Upper lobe of left lung (tissue), 6 donors: ENCODE results near the gene APBB1IP. TPM values are rescaled to one million over a fixed set of nuclear protein-coding genes. Genes with fewer than 3 reads are reported as not detected.
A peak's percentile ranks its signal among the peaks of the same experiment; 100 is the strongest.

ENCODE experiments used
- ATAC-seq, 2 donors: fragments of 200-7000 bp; cut with Tn5 transposase; one replicate each; pipeline ENCODE4 v1.9.1; 2022; ENCODE audit warnings: mild to moderate bottlenecking in 2 of 2, moderate library complexity in 2 of 2; ENCODE audit not compliant: low FRiP score in 2 of 2
- DNase-seq, 2 donors: peaks; one replicate each; pipeline ENCODE4 v3.0.0-alpha.2; 2019 to 2020
- H3K27ac ChIP-seq, 4 donors: fragments of 200-600 bp; sonication (generic); one replicate each; pipeline ENCODE4 v1.5.1; 2016 to 2019
- H3K27me3 ChIP-seq, 4 donors: fragments of 200-600 bp; sonication (generic); one replicate each; pipeline ENCODE4 v1.5.1; 2017 to 2019
- H3K36me3 ChIP-seq, 4 donors: fragments of 200-600 bp; sonication (generic); one replicate each; pipeline ENCODE4 v1.5.1; 2016 to 2019
- H3K4me1 ChIP-seq, 4 donors: fragments of 200-600 bp; sonication (generic); one replicate each; pipeline ENCODE4 v1.5.1; 2018 to 2019
- H3K4me3 ChIP-seq, 4 donors: fragments of 200-600 bp; sonication (generic); one replicate each; pipeline ENCODE4 v1.5.1; 2017 to 2019; ENCODE audit warnings: mild to moderate bottlenecking in 2 of 4, moderate library complexity in 1 of 4
- H3K9me3 ChIP-seq, 4 donors: fragments of 200-600 bp; sonication (generic); one replicate each; pipeline ENCODE4 v1.5.1; 2018 to 2019
- EP300 ChIP-seq, 4 donors: sonication (generic); formaldehyde crosslinking; IDR thresholded peaks; one replicate each; pipeline ENCODE4 v1.5.1; 2017; ENCODE audit warnings: antibody characterized with exemption in 4 of 4, control low read depth in 2 of 4
- POLR2A ChIP-seq, 4 donors: fragments of 450-650 bp; IDR thresholded peaks; one replicate each; pipeline ENCODE4 v1.5.1; 2016 to 2017; ENCODE audit warnings: antibody characterized with exemption in 4 of 4, mild to moderate bottlenecking in 2 of 4
- POLR2AphosphoS5 ChIP-seq, 2 donors: sonication (generic); formaldehyde crosslinking; IDR thresholded peaks; one replicate each; pipeline ENCODE4 v1.5.1; 2017; ENCODE audit warnings: antibody characterized with exemption in 2 of 2
- WGBS, 2 donors: methylation state at CpG; one replicate each; pipeline ENCODE4 v1.1.5; 2017 to 2018; 5-methylcytosine and 5-hydroxymethylcytosine counted together
- total RNA-seq, 6 donors: library from RNA; depleted of rRNA in 4 of 6; stranded (reverse); fragments of >200 nt in 4 of 6; gene quantifications; one replicate each; pipeline versions ENCODE4 v1.1.0 to v1.2.1, GENCODE V29; 2016 to 2021
- TF ChIP-seq, protein P1 (sequence below), 6 experiments: fragments of 450-650 bp in 4 of 6; fragments of 200-600 bp in 2 of 6; sonication (generic) in 2 of 6; IDR thresholded peaks; one replicate each; pipeline ENCODE4 v1.5.1; 2016 to 2019; ENCODE audit warnings: antibody characterized with exemption in 6 of 6
- donor health status: DM: no; HTN: no; CAD: no; lungs with moderate emphysema.
- donor health status: DM: no; HTN: yes; CAD: no; lungs with severe emphysema.

The APBB1IP gene
- total RNA-seq, 6 donors from 2014 or later, result 15.8 to 45.1 (median 31.3) TPM

DNA sequence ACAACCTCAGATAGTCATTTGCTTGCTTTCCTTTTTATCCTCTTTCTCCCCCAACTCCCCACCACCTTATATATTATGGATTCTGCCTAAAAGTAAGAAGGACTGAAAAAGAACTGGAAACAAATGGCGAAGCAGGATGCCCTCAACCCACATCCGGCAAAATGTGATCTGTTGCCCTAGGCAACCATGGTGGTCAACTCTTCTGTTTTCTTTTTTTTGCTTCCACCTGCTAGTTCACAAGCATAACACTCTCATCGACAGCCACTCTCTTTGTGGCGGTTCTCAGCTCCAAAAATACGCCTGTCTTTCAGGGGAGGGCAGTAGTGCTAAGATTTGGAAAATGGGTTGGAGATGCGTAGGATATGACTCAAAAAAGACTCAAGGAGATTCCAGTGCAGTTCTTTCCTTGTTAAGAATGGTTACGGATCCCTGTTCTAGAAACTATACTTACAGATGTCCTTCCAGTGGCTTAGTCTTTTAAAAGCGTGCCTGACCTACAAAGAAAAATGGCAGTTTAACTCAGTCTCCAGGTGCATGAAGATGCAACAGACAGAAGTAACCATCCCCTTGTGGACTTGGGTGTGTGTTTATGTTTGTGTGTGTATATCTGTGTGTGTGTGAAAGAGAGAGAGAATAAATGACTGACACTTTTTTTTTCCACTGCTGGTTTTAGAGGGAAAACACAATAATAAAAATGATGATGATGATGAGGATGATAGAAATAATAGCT lies 10.7 kb downstream of the APBB1IP start:
- peak overlapping the region in 1 of 4 donors; percentile 4 for H3K27ac ChIP-seq
- H3K9me3 ChIP-seq, result no peaks in the 10 kb centered on the region
- no peaks in the 10 kb centered on the region for H3K36me3 ChIP-seq
- ATAC-seq (no peak), DNase-seq (peak in 1 of 2 donors; percentile 25)
- 69 to 71% methylated on average over 8 of the region's 8 CpGs for WGBS, 2 donors
- no peaks in the 10 kb centered on the region for H3K27me3 ChIP-seq
- no peak overlapping the region for H3K4me3 ChIP-seq
- TF ChIP-seq, protein P1, sequence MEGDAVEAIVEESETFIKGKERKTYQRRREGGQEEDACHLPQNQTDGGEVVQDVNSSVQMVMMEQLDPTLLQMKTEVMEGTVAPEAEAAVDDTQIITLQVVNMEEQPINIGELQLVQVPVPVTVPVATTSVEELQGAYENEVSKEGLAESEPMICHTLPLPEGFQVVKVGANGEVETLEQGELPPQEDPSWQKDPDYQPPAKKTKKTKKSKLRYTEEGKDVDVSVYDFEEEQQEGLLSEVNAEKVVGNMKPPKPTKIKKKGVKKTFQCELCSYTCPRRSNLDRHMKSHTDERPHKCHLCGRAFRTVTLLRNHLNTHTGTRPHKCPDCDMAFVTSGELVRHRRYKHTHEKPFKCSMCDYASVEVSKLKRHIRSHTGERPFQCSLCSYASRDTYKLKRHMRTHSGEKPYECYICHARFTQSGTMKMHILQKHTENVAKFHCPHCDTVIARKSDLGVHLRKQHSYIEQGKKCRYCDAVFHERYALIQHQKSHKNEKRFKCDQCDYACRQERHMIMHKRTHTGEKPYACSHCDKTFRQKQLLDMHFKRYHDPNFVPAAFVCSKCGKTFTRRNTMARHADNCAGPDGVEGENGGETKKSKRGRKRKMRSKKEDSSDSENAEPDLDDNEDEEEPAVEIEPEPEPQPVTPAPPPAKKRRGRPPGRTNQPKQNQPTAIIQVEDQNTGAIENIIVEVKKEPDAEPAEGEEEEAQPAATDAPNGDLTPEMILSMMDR (IDR thresholded peaks at IDR 0.05), result no peak
- TF ChIP-seq POLR2AphosphoS5 (IDR thresholded peaks at IDR 0.05), result no peak
- no peak for TF ChIP-seq POLR2A (IDR thresholded peaks at IDR 0.05)
- TF ChIP-seq EP300 (IDR thresholded peaks at IDR 0.05), result no peak
- peaks cover 0 to 6% (median 0%) of the 10 kb centered on the region in 4 donors for H3K4me1 ChIP-seq

- H3K27ac ChIP-seq, result no peak overlapping the region
- WGBS, 2 donors, result 75 to 87% methylated on average over 3 of the region's 3 CpGs
- no peak overlapping the region for H3K4me3 ChIP-seq
- no peak for TF ChIP-seq POLR2A (IDR thresholded peaks at IDR 0.05)
- TF ChIP-seq EP300 (IDR thresholded peaks at IDR 0.05), result no peak
- TF ChIP-seq, protein P1 (IDR thresholded peaks at IDR 0.05), result no peak
- no peak for TF ChIP-seq POLR2AphosphoS5 (IDR thresholded peaks at IDR 0.05)
- H3K27me3 ChIP-seq, result no peaks in the 10 kb centered on the region
- H3K4me1 ChIP-seq, result peaks cover 0 to 6% (median 0%) of the 10 kb centered on the region in 4 donors
- H3K9me3 ChIP-seq, result no peaks in the 10 kb centered on the region
- no peak for ATAC-seq
- DNase-seq, result no peak
- H3K36me3 ChIP-seq, result no peaks in the 10 kb centered on the region
These were observed 11.6 kb downstream of the APBB1IP start for GRCh38 chr10:26449726-26450125.

DNA sequence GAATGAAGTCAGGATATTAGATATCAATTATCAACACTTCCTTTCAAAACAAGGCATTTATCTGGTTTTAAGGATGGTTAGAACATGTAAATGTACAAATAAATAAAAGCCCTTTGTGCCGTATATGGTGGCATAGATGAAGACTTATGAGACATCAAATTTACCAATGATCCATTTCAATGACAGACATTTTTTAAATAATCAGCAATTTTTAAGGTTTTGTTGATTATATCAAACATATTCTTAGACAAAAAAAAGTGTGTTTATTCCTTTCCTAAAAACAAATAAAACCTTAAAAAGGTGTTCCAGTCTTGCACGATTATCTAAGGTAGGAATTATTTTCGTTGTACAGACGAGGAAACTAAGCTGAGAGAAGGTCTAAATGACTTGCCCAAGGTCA lies 13.8 kb downstream of the APBB1IP start:
- no peak overlapping the region for H3K4me3 ChIP-seq
- TF ChIP-seq, protein P1 (IDR thresholded peaks at IDR 0.05), result no peak
- no peaks in the 10 kb centered on the region for H3K36me3 ChIP-seq
- peaks cover 0 to 7% (median 1%) of the 10 kb centered on the region in 4 donors for H3K4me1 ChIP-seq
- no peaks in the 10 kb centered on the region for H3K9me3 ChIP-seq
- H3K27ac ChIP-seq, result no peak overlapping the region
- 20 to 47% methylated on average over 4 of the region's 4 CpGs for WGBS, 2 donors
- ATAC-seq, result no peak
- no peak for DNase-seq
- H3K27me3 ChIP-seq, result no peaks in the 10 kb centered on the region

DNA sequence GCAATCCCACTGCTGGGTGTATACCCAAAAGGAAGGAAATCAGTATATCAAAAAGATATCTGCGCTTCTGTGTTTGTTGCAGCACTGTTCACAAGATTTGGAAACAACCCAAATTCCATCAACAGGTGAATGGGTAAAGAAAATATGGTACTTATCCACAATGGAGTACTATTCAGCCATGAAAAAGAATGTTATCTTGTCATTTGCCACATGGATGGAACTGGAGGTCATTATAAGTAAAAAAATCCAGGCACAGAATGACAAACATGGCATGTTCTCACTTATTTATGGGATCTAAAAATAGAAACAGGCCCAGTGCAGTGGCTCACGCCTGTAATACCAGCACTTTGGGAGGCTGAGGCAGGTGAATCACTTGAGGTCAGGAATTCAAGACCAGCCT lies 15.7 kb downstream of the APBB1IP start:
- Histone ChIP-seq H3K27me3 (no peaks in the 10 kb centered on the region), H3K27ac (no peak overlapping the region), H3K9me3 (no peaks in the 10 kb centered on the region), H3K4me3 (no peak overlapping the region), H3K36me3 (no peaks in the 10 kb centered on the region), H3K4me1 (peaks cover 0 to 7% (median 1%) of the 10 kb centered on the region in 4 donors)
- TF ChIP-seq EP300 (IDR thresholded peaks at IDR 0.05) (no peak), POLR2A (IDR thresholded peaks at IDR 0.05) (no peak), POLR2AphosphoS5 (IDR thresholded peaks at IDR 0.05) (no peak)
- TF ChIP-seq, protein P1 (IDR thresholded peaks at IDR 0.05), result no peak
- no peak for ATAC-seq
- DNase-seq, result no peak
- 74 to 94% methylated on average over 2 of the region's 2 CpGs for WGBS, 2 donors

- DNase-seq (no peak), ATAC-seq (no peak)
- Histone ChIP-seq H3K27ac (no peak overlapping the region), H3K4me3 (no peak overlapping the region), H3K9me3 (no peaks in the 10 kb centered on the region), H3K36me3 (no peaks in the 10 kb centered on the region), H3K4me1 (peaks cover 0 to 7% (median 1%) of the 10 kb centered on the region in 4 donors), H3K27me3 (no peaks in the 10 kb centered on the region)
- TF ChIP-seq, protein P1 (IDR thresholded peaks at IDR 0.05), result no peak
- TF ChIP-seq POLR2AphosphoS5 (IDR thresholded peaks at IDR 0.05) (no peak), POLR2A (IDR thresholded peaks at IDR 0.05) (no peak), EP300 (IDR thresholded peaks at IDR 0.05) (no peak)
- 83 to 85% methylated on average over 2 of the region's 2 CpGs for WGBS, 2 donors
These were observed 16.8 kb downstream of the APBB1IP start for GRCh38 chr10:26454891-26455290.
